Measurements from ENCODE around the gene GNG12.

Gene GNG12

DNA sequence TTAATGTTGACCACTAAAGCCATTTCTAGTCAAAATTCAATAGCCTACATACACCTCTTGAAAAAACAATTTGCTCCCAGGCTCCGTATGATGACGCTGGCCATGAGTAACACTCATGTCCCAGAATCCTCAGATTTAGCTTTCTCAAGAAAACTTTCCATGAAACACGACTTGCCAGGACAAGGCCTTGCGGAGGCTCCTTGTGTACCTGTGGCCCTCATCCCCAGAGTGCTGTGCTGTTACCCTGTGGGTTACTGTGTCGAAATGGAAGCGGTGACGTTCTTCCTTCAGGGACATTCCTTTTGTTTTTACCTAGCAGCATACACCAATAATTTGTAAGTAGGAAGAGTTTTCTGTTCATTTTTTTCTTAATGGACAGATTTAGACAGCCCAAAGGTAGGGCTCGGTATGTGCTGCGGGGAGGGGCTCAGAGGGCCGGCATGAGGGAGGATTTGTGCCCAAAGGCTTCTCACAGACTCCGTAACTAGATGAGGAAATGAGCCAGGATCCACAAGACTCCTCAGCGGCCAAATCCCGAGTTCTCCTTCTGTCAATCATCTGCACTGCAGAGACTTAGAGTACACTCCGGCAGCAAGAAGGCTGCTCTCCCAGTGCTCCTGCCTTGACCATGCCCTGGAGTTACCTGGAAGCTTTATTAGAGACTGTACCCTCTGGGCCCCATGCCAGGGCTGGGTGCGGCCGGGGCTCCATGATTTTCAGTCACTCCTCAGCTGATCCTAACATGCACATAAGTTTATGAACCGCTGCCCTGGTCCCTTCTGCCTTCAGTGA is 17.8 kb downstream of the GNG12 start:
- DNase-seq (ENCODE audit: low spot score) = no peak

DNA sequence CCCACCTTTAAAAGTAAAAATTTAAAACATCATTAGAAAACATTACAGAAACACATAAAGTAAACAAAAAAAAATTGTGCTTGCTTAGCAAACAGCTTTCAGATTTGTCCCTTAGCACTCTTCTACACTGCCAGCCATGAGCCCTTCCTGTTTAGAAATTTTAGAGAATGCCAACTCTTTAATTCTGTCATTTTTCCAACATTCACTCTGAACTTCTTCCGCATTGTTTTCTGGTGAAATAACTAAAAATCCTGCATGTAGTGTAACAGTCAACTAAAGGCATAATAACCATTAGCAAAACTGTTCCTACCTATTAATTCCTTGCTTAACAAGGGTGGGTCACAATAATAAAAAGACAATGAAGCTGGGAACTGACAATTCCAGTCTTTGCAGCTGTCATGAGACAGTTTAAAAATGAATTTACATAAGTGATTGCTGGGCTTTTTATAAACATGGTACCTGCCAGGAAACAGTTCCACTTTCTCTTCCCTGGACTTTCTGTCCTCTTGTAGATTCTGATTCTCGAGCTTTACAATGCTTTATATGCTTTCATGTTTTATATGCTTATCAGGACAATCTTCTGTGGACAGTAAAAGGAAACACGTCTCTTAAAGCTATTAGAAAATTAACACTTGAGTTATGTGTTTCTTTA is 19.0 kb downstream of the GNG12 start:
- no peak for DNase-seq (ENCODE audit: low spot score)

DNA sequence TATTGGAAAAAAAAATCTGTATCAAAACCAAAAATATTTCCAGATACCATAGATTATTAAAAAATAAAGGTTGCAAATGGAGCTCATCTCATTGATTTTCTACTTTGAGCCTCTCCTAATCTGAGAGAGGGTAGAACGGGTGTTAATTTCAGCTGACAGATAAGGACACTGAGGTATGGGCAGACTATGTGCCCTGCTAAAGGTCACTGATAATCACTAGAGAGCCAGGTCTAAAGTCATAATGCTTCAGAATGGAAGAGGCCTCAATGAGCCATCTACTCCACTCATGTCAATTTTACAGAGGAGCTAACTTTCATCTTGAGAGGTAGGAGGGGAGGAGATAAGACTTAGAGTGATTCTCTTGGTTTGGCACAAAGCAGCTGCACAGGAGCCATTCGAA is 21.0 kb downstream of the GNG12 start:
- DNase-seq (ENCODE audit: low spot score) = no peak

DNA sequence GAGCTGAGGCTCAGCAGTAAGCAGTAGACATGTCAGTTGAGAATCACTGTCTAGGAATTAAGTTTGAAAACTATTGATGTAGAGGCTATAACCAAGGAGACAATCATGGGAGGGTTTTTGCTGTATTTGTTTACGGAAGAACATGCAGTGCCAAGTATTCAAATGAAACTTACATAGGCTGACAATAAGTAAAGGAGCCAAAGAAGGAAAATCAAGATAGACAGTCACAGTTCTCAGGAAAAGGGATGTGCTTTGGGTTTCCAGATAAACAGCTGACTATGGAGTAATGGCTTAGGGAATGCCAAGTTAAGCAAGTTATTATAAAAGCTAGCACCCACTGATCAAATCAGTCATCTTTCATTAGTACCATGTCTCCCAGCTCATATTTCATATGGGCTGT is 21.5 kb downstream of the GNG12 start:
- no peak for DNase-seq (ENCODE audit: low spot score)

DNA sequence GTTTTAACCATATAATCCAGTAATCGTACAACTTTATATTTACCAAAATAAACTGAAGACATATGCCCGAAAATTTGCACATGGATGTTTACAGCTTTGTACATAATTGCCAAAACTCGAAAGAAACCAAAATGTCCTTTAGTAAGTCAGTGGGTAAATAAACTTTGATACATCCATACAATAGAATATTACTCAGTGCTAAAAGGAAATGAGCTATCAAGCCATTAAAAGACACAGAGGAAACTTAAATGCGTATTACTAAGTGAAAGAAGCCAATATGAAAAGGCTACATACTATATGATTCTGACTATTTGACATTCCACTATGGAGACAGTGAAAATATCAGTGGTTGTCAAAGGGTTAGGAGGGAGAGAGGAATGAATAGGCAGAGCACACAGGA is 23.4 kb downstream of the GNG12 start:
- no peak for DNase-seq (ENCODE audit: low spot score)

DNA sequence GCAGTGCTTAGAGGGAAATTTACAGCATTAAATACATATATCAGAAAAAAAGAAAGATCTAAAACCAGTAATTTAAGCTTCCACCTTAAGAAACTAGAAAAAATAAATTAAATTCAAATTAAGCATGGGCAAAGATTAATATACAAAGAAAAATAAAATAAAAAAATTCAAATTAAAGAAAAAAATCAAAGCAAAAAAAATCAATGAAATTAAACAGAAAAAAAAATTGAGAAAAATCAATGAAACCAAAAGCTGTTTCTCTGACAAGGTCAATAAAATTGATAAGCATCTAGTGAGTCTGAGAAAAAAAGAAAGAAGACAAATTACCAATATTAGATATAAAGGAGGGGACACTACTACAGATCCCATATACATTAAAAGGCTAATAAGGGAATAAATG is 26.0 kb downstream of the GNG12 start:
- no peak for DNase-seq (ENCODE audit: low spot score)

DNA sequence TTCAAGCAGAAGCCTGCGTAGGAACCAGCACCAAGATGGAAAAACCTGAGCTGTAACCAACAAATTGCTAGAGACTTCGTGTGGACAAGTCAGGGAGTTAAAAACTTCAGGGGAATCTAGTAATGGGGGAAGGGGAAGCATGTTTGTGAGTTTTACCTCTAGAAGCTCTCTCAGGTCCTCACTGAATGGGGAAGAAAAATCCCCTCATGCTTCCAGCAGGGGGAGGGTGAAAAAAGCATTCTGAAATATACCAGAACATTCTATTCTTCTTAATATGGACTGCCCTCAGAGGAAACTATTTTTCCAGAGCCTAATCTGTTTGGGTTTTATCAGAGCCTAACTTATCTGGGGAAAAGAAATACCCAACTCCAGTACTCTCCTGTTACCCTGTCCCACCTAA is 28.6 kb downstream of the GNG12 start:
- no peak for DNase-seq (ENCODE audit: low spot score)

DNA sequence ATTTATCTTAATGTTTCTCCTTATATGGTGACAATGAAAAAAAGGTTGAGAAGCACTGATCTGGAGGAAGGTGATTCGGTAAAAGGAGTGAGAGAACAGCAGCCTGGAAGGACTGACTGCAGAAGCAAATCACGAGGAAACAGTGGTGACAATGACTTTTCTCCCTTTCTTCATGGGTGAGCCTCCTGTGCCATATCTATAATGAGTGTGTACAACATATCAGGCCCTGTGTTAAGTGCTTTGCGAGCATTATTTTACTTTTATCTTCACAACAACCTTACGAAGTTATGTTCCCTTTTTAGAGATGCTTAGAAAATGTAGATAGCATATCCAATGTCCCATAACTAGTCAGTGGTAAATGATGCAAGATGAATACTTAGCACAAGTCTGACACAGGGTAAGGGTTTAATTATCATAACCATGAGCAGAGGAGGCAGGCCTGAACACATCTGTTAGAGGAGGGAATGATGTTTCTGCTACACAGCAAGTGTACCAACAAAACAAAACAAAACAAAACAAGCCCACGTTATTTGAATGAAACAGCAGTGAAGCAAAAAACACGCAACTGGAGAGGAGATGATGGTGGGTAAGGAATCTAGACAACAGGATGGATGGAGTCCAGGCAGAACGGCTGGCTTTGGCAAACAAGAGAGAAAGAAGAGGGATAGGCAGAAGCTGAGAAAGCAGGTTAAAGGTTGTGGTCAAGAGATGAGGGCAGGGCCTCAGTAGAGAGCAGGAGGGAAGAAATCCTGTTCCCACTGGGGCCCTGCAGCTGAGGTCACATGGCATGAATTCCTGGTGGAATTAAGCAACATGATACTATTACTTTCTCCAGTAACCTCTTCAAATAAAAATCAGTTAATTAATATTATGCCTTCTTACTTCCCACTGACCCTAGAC is 29.6 kb downstream of the GNG12 start:
- no peak for DNase-seq (ENCODE audit: low spot score)

DNA sequence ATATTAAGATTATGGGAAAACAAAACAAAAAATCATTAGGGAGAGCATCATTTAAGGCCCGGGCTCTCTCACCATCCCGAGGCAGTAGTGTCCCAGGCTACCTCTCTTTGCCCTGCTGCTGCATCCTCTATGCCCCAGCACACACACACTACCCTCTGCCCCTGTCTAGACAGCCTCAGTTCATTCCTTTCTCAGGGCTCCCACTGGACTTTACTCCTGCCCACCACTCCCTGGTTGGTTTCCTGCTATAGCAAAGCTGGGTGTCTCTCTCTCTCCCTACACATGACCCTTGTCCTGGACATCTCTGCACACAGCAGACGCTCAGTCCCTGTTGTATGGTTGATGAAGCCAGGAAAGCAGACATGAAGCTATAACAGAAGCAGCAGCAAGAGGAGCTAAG is 30.7 kb downstream of the GNG12 start:
- no peak for DNase-seq (ENCODE audit: low spot score)

DNA sequence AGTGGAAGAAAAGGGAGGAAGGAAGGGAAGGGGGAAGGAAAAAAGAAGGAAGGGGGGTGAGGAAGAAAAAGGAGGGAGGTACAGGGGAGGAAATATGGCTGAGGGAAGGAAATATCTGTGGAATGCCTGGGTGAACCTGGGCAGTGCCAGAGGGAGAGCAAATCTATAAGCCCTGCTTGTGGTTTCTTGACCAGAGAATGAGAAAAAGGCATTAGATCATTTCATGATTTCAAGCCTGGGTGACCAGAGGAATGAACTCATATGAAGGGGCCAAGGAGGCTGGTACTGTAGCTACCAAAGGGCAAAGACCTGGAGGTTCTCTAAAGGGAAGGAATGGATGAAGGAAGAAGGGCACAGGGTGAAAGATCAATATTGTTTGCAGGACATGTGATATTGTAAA is 31.4 kb downstream of the GNG12 start:
- DNase-seq (ENCODE audit: low spot score) = no peak

DNA sequence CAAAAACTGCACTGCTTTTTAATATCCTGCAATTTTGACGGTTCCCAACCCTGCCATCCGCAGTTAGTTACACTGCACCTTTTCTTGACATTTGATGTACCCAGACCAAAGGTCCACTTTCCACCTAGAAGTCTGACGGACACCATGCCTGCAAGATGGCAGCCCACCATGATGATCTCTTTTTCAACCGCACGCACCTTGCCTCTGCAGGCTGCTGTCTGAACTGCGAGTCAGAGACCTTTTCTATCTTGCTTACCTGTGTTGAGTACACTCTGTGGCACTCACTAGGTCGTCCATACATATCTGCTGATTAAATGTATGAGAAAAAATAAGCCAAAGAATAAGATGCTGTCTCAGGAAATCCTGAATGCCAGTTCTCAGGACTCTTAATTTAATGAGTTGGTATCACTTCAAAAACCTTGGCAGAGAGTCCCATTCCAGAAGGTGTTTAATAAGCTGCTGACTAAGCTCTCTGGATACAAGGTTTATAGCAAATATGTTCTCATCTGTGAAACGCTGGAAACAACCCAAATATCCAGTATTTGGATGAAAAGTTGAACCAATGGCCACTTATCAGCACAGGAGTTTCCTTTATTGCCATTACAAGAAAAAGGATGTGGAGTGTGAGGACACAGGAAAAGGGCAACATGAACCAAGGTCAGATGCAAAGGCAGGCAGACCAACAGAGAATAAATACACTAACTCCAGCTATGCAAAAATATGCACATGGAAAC is 37.9 kb downstream of the GNG12 start:
- DNase-seq (ENCODE audit: low spot score) = no peak

DNA sequence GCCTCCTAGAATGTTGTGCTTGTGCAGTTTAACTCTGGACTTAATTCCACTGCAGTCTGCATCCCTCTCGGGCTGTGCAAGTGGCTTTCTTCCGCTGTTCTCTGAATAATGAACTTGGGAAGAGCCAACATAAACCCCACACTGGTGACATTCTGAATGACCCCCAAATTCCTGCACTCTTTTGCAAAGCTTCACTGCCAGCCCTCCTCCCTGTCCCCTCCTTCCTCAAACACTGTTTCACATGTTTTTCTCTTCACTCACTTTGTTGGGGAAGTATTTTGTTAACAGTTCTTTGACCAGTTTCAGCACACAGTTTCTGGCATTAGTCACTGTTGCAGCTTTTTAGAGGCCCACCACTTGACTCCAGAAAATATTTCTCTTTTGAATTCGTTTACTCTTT is 39.7 kb downstream of the GNG12 start:
- DNase-seq (ENCODE audit: low spot score) = no peak

DNA sequence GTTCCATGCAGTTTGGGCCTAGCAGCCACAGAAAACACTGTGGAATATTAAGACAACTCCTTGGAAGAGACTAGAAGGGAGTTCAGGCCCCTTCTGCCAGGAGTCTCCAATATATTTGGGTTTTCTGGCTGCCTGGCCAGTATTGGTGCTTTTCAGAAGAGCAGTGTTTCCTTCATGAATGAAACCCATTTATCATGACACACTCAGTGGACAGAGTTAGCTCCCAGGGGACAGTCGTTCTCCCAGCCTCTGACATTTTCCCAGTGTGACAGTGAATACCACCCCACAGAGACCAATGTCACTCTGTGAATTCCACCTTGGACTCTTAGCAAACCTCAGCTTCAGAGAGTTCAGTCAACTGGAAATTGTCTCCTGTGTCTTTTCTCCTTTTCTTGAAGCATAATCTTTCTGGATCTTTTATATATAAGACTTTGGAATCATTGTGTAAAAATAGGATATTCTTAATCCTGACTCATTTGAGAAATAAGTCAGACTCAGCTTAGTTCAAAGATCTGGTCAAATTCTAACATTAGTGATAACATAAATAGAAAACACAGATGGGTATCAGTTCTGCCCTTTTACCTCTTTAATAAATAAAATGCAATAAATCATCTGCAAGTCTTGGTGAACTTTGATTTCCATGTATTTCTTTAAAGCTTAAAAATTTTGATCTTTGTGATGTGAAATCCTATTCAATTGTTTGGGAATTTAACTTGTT is 40.4 kb downstream of the GNG12 start:
- no peak for DNase-seq (ENCODE audit: low spot score)

DNA sequence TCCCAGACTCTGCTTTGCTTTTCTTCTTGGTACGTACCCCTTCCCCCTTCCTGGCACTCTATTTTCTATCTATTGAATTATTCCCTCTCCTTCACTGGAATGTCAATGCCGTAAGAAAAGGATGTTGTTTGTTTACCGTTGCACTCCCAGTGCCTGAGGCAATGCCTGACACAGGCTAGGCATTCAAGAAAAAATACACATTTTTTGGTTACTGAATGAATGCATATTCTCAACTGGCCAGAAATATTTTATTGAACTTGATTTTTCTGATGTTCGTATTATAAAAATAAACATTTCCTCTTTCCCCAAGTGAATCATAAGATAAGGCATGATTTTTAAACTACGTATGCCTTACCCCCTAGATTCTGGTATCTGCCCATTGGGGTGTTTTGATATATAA is 41.2 kb downstream of the GNG12 start:
- DNase-seq (ENCODE audit: low spot score) = no peak

DNA sequence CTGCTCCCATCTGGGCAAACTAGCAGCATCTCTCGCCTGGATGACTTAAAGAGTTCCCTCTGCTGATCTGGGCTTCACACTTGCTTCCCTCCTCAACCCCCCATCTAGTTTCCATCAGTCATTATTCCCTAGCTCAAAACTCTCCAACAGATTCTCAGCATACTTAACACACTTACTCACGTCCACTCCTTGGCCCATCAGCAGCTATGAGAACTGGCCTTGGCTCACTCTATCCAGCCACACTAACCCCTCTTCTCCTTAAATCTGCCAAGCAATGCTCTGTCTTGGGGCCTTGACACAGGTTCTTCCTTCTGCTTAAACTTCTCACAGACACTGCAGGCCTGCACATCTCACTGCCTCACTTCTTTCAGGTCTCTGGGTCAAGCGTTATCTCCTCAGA is 41.6 kb downstream of the GNG12 start:
- no peak for DNase-seq (ENCODE audit: low spot score)

DNA sequence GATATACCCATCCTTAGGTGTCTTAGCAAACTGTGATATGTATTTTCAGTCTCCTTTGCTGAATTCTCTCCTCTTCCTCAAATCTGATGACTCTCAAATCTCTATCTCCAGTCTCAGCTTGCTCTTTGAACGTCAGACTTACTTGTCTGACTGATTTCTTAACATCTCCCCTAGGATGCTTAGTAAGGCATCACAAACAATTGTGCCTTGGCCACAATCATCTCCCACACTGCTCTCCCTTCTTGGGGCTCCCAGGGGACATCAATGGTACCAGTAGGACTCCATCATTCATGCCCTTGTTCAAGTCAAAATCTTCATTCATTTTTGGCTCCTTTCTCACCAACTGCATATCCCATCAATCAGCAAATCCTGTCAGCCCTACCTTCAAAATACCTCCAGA is 42.0 kb downstream of the GNG12 start:
- no peak for DNase-seq (ENCODE audit: low spot score)

DNA sequence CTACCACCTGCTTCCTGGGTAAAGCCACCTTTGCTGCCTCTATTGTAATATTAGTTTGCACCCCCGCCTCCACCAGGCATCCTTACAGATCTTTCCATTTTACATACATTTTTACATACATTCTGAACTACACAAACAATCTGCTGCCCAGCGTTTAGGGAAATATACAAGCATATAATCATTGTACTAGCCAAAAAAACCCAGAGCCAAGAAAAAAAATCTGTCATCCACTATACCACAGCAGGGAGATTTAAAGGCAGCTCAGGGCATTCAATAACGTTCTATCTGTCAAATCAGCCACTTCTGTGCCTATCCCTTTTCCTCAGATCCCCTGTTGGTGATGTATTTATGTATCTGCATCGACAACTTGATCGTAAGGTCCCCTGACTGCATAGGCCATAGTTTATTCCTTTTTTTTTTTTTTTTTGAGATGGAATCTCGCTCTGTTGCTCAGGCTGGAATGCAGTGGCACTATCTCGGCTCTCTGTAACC is 43.0 kb downstream of the GNG12 start:
- no peak for DNase-seq (ENCODE audit: low spot score)

DNA sequence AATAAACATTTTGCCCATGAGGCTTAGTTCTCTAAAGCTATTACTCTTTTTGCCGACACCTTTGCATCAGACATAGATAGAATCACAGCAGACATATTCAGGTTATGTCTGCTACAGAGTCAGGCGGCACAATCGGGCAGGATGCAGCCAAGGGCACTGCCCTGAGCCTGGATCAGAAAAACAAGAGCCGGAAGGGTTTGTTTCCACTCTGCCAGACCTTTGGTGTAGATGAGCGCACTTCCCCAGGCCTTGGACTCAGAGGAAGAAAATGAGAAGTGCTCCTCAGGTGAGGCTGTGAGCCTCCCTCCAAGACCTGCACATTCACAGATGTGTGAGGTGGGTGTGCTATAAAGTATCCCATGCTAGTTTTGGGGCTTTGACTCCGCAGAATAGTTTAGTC is 43.7 kb downstream of the GNG12 start:
- no peak for DNase-seq (ENCODE audit: low spot score)

DNA sequence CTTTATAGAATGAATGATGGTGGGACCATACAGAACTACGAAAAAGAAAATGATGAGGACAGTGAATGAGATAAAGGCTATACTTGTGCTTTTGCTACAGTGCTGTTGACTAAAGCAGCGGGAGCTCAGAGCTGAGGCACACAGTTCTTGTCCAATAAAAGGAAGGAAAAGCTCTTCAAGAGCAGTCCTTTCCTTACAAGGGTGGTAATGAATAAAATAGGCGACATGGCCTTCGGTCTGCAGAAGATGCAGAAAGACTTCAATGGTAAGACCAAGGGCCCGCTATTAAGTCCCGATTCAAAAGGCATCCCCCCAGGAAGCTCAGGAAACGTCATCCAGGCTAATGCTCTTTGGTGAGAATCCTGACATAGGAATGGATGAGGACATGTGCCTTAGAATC is 44.4 kb downstream of the GNG12 start:
- no peak for DNase-seq (ENCODE audit: low spot score)

DNA sequence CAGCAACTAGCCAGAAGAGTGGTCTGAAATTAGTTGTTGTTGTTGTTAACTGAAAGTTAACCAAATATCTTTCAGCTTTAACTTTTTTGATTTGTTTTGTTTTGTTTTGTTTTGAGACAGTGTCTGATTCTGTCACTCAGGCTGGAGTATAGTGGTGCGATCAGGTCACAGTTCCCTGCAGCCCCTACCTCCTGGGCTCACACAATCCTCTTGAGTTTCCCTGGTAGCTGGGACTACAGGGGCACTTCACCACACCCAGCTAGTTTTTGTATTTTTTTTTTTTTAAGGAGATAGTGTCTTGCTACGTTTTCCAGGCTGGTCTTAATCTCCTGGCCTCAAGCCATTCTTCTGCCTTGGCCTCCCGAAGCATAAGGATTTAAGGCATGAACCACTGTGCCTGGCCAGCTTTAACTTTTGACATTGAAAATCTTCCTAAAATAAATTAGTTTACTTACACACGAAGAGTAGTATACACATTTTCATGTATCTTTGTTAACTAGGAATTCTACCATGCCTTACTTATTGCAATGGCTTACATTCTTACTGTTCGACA is 45.0 kb downstream of the GNG12 start:
- DNase-seq (ENCODE audit: low spot score) = no peak

DNA sequence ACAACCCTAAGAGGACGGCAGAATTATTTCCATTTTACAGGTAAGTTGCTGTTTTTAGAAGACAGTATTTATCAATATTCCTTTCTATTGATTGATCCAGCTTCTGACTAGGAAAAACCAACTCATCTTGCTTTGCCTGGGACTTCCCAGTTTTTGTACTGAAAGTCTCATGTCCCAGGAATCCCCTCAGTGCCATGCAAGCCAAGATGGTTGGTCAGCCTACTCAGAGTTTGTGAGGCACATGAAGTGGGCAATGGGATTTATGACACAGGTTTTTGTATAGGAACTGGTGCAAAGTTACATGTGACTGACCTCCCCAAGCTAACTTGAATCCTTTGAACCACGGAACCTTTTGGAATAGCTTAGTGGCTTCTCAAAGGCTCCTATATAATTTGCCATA is 45.5 kb downstream of the GNG12 start:
- no peak for DNase-seq (ENCODE audit: low spot score)
